ENCODE measurements around the gene RASA2.
A peak's percentile ranks its signal among the peaks of the same experiment; 100 is the strongest.
"Not testable (repeated sequence)": the region's sequence is repeated elsewhere in the genome, so short reads cannot be mapped to it uniquely, and the experiment has no call there.

The RASA2 gene

DNA sequence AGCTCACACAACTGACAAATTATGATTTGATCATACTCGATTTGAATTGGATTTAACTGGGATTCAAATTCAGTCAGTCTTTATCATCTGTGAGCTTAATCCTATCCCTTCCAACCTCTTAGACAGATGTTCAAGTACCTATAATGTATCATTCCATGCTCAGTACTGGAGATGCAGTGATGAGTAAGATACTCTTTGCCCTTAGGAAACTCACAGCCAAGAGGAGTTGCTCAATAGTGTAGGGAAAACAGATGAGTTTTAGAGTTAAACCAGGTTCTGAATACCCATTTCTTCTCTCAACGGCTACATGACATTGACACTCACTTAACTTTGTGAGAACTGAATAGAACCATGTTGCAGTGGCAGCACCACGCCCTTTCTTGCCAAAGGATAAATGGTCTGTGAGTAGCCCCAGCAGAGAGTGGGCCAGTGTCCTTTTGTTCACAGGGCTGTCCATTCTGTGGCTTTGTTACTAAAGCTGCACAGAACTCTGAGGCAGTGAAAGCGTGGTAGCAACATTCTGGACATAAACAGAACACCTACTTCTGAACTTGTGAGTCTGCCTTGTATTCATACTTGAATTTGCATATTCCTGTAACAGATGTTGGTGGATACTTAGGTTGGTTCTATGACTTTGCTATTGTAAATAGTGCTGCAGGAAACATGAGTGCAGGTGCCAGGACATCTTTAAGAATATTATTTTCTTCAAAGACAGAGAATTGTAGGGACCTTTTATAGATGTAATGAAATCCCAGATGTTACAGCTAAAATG lies 91.6 kb downstream of the RASA2 start:
- no peak for DNase-seq (ENCODE audit: low read depth in 2 of 2)

DNA sequence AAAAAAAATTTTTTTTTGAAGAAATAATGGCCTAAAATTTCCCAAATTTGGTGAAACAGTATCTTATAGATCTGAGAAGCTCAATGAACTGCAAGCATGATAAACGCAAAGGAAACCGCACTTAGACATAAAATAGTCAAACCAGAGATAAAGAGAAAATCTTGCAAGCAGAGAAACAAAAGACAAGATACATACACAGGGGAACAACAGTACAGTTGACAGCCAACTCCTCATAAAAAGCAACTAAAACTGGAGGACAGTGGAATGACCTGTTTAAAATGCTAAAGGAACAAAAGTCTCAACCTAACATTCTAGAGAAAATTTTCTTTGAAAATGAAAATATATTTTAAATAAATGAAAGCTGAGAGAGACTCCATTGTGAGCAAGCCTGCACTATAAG lies 107.5 kb downstream of the RASA2 start:
- no peak for DNase-seq (ENCODE audit: low read depth in 2 of 2)

DNA sequence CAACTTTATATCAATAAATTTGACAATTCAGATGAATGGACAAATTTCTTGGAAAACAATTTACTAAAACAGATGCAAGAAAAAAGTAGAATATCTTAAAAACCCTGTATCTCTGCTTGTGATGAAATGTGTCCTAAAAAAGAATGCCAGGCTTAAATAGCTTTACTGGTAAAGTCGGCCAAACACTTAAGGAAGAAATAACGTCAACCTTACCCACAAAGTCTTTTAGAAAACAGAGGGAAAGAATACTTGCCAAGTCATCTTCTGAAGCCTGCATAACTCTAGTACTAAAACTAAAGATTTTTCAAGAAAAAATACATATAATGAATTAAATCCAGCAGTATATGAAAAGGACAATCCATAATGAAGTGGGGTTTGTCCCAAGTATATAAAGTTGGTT lies 111.1 kb downstream of the RASA2 start:
- DNase-seq (ENCODE audit: low read depth in 2 of 2): no peak

DNA sequence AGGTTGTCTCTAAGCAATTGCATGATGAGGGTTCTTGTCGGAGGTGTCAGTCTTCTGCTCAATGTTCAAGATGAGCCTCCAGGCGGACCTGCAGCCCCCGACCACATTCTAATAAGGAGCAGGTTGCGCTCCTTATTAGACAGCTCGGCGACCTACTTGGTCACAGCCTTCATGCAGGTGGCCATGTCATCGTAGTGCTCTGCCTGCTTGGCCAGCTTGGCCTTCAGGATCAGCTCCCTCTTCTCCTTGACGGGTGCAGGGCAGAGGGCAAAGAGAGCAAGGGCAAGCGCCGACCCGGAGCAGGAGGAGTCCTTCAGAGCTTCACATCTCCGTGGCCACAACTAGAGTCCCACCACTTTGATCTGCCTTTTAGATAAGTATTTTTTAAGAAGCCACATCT lies 113.5 kb downstream of the RASA2 start:
- DNase-seq (ENCODE audit: low read depth in 2 of 2): no peak

GRCh38 chr3:141602706-141603105 lies 115.9 kb downstream of the RASA2 start:
- no peak for DNase-seq (ENCODE audit: low read depth in 2 of 2)

GRCh38 chr3:141603473-141604035 lies 116.7 kb downstream of the RASA2 start:
- no peak for DNase-seq (ENCODE audit: low read depth in 2 of 2)

DNA sequence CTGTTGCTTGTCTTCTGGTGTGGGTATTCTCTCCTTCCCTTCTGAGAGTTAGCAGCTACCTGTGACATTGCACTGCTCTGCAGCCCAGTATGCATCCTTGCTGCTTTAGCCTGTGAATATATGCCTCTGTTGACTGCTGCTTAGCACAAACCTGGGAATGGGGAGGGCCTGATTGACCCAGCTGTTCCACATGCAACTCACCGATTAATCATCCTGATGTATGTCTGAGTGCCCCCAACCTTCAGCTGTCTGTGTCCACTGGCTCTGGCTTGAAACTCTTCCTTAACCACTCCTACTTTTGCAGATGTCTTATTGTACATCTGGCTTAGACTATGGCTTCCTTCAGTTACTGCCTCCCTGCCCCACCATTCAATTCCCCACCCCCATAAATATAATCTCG lies 119.1 kb downstream of the RASA2 start:
- DNase-seq (ENCODE audit: low read depth in 2 of 2): no peak

- DNase-seq (ENCODE audit: low read depth in 2 of 2): no peak
Observed at GRCh38 chr3:141608438-141608837, 121.6 kb downstream of the RASA2 start.

- no peak for DNase-seq (ENCODE audit: low read depth in 2 of 2)
Observed at GRCh38 chr3:141610939-141611338, 124.1 kb downstream of the RASA2 start.

GRCh38 chr3:141618103-141618910 lies 131.5 kb downstream of the RASA2 start:
- no peak for DNase-seq (ENCODE audit: low read depth in 2 of 2)

- DNase-seq (ENCODE audit: low read depth in 2 of 2): no peak
Observed at GRCh38 chr3:141618938-141619337, 132.1 kb downstream of the RASA2 start.

GRCh38 chr3:141619450-141619849 lies 132.6 kb downstream of the RASA2 start:
- DNase-seq (ENCODE audit: low read depth in 2 of 2): no peak

DNA sequence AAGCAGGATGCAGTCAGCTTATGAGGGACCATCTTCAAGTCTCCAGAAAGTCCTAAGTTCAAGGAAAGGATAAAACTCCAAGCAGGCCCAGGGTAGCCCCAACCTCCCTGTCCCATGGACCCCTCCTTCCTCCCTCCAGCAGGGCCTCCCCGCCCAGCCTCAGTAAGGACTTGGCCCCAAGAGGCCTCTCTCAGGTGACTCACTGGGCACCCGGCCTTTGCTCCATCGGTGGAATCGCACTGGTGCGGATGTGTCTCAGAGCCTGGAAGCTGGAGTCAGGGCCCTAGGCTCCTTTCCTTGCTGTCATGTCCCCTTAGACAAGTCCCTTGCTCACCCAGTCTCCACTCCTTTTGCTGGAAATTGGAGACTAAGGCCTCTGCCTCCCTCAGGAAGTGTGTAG lies 136.9 kb downstream of the RASA2 start:
- no peak for DNase-seq (ENCODE audit: low read depth in 2 of 2)

DNA sequence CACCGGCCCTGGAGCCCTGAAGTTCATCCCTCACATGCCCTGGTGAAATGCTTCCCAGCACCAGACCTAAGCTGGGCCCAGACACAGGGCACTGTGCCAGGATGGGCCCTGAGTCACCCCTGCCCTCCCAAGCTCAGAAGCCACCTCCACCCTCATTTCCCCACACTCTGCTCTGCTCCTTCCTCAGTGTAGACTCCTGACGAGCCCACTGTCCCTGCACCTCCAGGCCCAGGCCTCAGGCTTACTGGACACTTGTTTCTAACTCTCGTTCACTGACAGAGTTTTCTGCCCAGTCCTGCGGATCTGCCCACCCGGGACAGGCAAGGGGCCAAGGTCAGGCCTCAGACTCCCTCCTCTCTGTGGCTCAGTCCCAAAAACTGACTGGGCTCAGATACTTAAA lies 138.7 kb downstream of the RASA2 start:
- DNase-seq (ENCODE audit: low read depth in 2 of 2): no peak

DNA sequence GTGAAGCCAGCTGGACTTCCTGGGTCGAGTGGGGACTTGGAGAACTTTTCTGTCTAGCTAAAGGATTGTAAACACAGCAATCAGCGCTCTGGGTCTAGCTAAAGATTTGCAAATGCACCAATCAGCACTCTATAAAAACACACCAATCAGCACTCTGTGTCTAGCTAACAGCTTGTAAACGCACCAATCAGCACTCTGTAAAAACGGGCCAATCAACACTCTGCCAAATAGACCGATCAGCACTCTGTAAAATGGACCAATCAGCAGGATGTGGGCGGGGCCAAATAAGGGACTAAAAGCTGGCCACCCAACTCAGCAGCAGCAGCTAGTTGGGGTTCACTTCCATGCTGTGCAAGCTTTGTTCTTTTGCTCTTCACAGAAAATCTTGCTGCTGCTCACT lies 141.5 kb downstream of the RASA2 start:
- not testable (repeated sequence) for DNase-seq (ENCODE audit: low read depth in 2 of 2)

DNA sequence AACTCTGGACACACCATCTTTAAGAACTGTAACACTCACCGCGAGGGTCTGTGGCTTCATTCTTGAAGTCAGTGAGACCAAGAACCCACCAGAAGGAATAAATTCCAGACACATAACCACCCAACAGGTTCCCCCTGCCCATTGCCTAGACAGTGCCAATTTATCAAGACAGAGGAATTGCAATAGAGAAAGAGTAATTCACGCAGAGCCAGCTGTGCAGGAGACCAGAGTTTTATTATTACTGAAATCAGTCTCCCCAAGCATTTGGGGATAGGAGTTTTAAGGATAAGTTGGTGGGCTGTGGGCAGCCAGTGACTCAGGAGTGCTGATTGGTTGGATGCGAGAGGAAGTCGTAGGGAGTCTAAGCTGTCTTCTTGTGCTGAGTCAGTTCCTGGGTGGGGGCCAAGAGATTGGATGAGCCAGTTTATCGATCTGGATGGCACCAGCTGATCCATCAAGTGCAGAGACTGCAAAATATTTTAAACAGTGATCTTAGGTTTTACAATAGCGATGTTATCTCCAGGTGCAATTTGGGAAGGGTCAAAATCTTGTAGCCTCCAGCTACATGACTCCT lies 142.1 kb downstream of the RASA2 start:
- not testable (repeated sequence) for DNase-seq (ENCODE audit: low read depth in 2 of 2)

DNA sequence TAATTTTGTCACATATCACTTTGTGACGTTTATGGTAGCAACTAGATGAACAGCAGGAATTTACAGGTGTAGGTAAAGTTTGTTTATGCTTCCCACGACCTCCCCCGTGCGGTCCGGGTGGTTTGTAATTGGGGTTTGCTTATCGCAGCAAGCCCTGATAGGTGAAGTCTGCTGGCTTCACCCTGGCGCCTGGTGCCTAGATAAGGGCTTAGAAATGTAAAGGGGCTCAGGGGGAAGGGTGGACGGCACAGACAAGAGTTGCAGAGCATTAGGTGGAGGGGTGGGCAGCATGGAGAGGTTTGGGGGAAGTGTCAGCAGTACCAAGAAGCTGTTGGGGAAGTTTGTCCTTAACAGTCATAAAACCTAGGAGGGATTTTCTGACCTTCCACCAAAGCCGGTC lies 143.1 kb downstream of the RASA2 start:
- DNase-seq (ENCODE audit: low read depth in 2 of 2): no peak

- DNase-seq (ENCODE audit: low read depth in 2 of 2): no peak
Observed at GRCh38 chr3:141632779-141633374, 146.1 kb downstream of the RASA2 start.

- no peak for DNase-seq (ENCODE audit: low read depth in 2 of 2)
Observed at GRCh38 chr3:141642215-141642614, 155.4 kb downstream of the RASA2 start.

DNA sequence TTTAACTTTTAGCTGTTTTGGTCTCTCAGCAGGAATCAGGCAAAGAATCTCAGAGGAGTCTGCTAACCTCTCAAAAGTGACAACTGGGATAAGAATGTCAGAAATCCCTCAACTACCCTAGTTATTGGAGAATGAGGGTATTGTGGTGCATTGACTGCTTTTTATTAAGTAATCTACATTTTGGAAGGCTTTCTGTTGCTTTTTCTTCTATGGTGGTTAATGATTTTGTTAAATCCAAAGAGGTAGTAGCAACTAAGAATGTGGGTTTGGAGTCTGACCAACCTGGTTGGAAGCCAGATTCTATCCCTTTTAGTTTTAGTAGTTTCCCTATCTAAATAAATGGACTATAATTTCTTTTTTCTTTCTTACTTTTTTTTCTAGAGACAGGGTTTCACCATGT lies 156.6 kb downstream of the RASA2 start:
- no peak for DNase-seq (ENCODE audit: low read depth in 2 of 2)

DNA sequence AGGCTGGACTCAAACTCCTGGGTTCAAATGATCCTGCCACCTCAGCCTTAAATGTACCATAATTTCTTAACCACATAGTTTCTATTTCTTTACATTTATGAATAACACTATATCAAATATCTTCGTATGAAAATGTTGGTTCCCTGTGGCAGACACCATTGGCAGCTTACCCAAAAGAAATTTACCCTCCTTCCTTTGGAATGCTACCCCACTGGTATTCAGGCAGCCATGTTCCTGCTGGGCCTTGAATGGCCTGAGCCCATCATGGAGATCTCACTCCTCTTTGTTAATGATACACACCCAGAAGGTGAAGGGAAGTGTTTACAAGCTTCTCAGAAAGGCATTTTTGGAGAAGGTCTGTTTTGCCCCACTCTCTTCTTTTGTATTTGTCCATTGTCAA lies 157.0 kb downstream of the RASA2 start:
- DNase-seq (ENCODE audit: low read depth in 2 of 2): no peak

DNA sequence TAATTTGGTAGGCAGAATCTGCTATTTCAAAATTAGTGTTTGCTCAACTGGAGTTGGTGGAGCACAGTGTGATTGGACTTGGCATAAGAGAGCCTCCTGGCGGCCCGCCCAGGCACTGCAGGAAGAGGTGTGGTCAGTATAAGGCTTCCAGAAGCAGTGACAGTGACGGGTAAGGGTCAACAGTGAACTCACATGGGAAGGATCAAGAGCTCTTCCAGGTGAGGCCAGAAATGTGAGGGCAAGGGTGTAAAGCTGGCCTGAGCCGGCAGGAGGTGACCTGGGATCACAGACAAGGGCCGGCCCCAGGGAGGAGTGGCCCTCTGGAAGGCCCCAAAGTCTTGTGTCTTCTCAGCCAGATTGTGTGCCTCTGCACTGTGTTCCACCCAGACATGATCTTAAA lies 158.1 kb downstream of the RASA2 start:
- peak; percentile 17 to 39 for DNase-seq (ENCODE audit: low read depth in 2 of 2)

All from stimulated activated CD8-positive, alpha-beta memory T cell treated with anti-CD3 and anti-CD28 coated beads, Interleukin-7, amount 100 ng/mL, for 1 hour (primary cell).